HCEC 1CT (cell line): ENCODE data around the gene CCDC183.
A peak's percentile ranks its signal among the peaks of the same experiment; 100 is the strongest.
"Not testable (repeated sequence)": the region's sequence is repeated elsewhere in the genome, so short reads cannot be mapped to it uniquely, and the experiment has no call there.

Experiments
- DNase-seq: peaks from one replicate; pipeline ENCODE4 v3.0.0-alpha.2; 2017

Gene CCDC183

GRCh38 chr9:136840140-136840876, 44.2 kb downstream of the CCDC183 start:
- DNase-seq = no peak

- DNase-seq = peak; percentile 38
Measured at GRCh38 chr9:136840877-136841645, 44.9 kb downstream of the CCDC183 start.

- not testable (repeated sequence) for DNase-seq
Measured at GRCh38 chr9:136841646-136842379, 45.7 kb downstream of the CCDC183 start.

- peak; percentile 57 for DNase-seq
Measured at GRCh38 chr9:136842380-136842948, 46.3 kb downstream of the CCDC183 start, which contains the start of gene AJM1. TSS of gene AJM1 (plus strand) at chr9:136842478. CDS start at chr9:136844415, 1,937 bp downstream.

- DNase-seq = not testable (repeated sequence)
Measured at GRCh38 chr9:136843159-136843800, 47.1 kb downstream of the CCDC183 start.

- not testable (repeated sequence) for DNase-seq
Measured at GRCh38 chr9:136843801-136844740, 47.9 kb downstream of the CCDC183 start.

- DNase-seq = no peak
Measured at GRCh38 chr9:136844761-136845464, 48.8 kb downstream of the CCDC183 start.

- no peak for DNase-seq
Measured at GRCh38 chr9:136845465-136846260, 49.5 kb downstream of the CCDC183 start.

GRCh38 chr9:136846376-136847087, 50.4 kb downstream of the CCDC183 start:
- DNase-seq = no peak

GRCh38 chr9:136847088-136847825, 51.1 kb downstream of the CCDC183 start:
- no peak for DNase-seq

- DNase-seq = peak; percentile 77
Measured at GRCh38 chr9:136847826-136848392, 51.8 kb downstream of the CCDC183 start.

GRCh38 chr9:136848393-136849037, 52.4 kb downstream of the CCDC183 start:
- peak; percentile 52 for DNase-seq

GRCh38 chr9:136849038-136849959, 53.2 kb downstream of the CCDC183 start, which contains the start of gene PHPT1:
TSS of gene PHPT1 (plus strand) at chr9:136849409. CDS start at chr9:136849431, 22 bp downstream.
- peak; percentile 99 for DNase-seq

GRCh38 chr9:136849960-136850865, 54.1 kb downstream of the CCDC183 start:
- DNase-seq = no peak
